H4 (cell line): ENCODE results near the gene CUZD1. TPM values are rescaled to one million over a fixed set of nuclear protein-coding genes. Genes with fewer than 3 reads are reported as not detected.

Experiments
- DNase-seq: peaks from one replicate; pipeline ENCODE4 v3.0.0-alpha.2; 2015; ENCODE audit warnings: low spot score
- total RNA-seq: library from RNA; depleted of rRNA; stranded (reverse); fragments of >200 nt; shearing (Covaris generic); gene quantifications from 2 replicates; pipeline ENCODE4 v1.2.3, GENCODE V29; 2014; rRNA removed

Gene CUZD1
- total RNA-seq, 1 experiment from 2014 or later, result 0.99 TPM

- DNase-seq, result no peak
Observed at GRCh38 chr10:122821808-122822207, 23.8 kb downstream of the CUZD1 start.

GRCh38 chr10:122815458-122815857 lies 30.2 kb downstream of the CUZD1 start:
- no peak for DNase-seq

- no peak for DNase-seq
Observed at GRCh38 chr10:122814493-122814892, 31.2 kb downstream of the CUZD1 start.

- no peak for DNase-seq
Observed at GRCh38 chr10:122812751-122813150, 32.9 kb downstream of the CUZD1 start.

GRCh38 chr10:122802282-122802681 lies 43.4 kb downstream of the CUZD1 start:
- DNase-seq, result no peak

- DNase-seq, result no peak
Observed at GRCh38 chr10:122798704-122799231, 46.9 kb downstream of the CUZD1 start.

- no peak for DNase-seq
Observed at GRCh38 chr10:122796796-122797195, 48.9 kb downstream of the CUZD1 start.

GRCh38 chr10:122795924-122796323 lies 49.7 kb downstream of the CUZD1 start:
- no peak for DNase-seq

GRCh38 chr10:122786269-122786668 lies 59.4 kb downstream of the CUZD1 start:
- no peak for DNase-seq

GRCh38 chr10:122782911-122783310 lies 62.7 kb downstream of the CUZD1 start:
- DNase-seq, result no peak

Other genes with a start within 250 kb of the CUZD1 start
- not detected in 2 replicates for gene C10orf120, start 146.0 kb downstream of the CUZD1 start, total RNA-seq
- gene FAM24B, start 33.7 kb upstream of the CUZD1 start, total RNA-seq, result 4.1 and 5.1 TPM in 2 replicates
- not detected in 2 replicates for gene FAM24A, start 64.8 kb upstream of the CUZD1 start, total RNA-seq
- 4.1 and 7.1 TPM in 2 replicates for gene C10orf88, start 108.4 kb upstream of the CUZD1 start, total RNA-seq
- 11.8 and 12.7 TPM in 2 replicates for gene PSTK, start 134.5 kb upstream of the CUZD1 start, total RNA-seq
- gene IKZF5, start 162.9 kb upstream of the CUZD1 start, total RNA-seq, result 1.6 and 1.9 TPM in 2 replicates
- 4.1 and 6.6 TPM in 2 replicates for gene ACADSB, start 163.1 kb upstream of the CUZD1 start, total RNA-seq